Sigmoid colon (tissue), 4 donors: ENCODE results near the gene GNPAT.

Experiments used
- CTCF ChIP-seq, 4 experiments: fragments of 450-650 bp in 3 of 4; fragments of 200-600 bp in 1 of 4; IDR thresholded peaks; one replicate each; pipeline ENCODE4 v1.5.1; 2016 to 2019; ENCODE audit warnings: antibody characterized with exemption in 4 of 4, mild to moderate bottlenecking in 3 of 4, moderate library complexity in 2 of 4
- POLR2AphosphoS5 ChIP-seq, 4 donors: sonication (generic); formaldehyde crosslinking; IDR thresholded peaks; one replicate each; pipeline ENCODE4 v1.6.1; 2017; ENCODE audit warnings: antibody characterized with exemption in 4 of 4

- TF ChIP-seq POLR2AphosphoS5 (IDR thresholded peaks at IDR 0.05), result no peak
- no peak for TF ChIP-seq CTCF (IDR thresholded peaks at IDR 0.05)
These were observed 31.2 kb downstream of the GNPAT start for GRCh38 chr1:231272173-231272572.
